Endothelial cell of umbilical vein (primary cell): ENCODE measurements around the gene PANX2.

Source experiments
- GATA2 ChIP-seq: IDR thresholded peaks from 2 replicates; pipeline ENCODE4 v1.7.0; 2011; ENCODE audit warnings: low read depth, mild to moderate bottlenecking, moderate library complexity, mixed read lengths, low read length; ENCODE audit not compliant: insufficient read length, insufficient read depth
- JUN ChIP-seq: IDR thresholded peaks from 2 replicates; pipeline ENCODE4 v1.6.1; 2011; ENCODE audit warnings: borderline replicate concordance, low read depth; ENCODE audit not compliant: insufficient read length, insufficient read depth
- MYC ChIP-seq: IDR thresholded peaks from one replicate; pipeline ENCODE4 v1.6.1; 2011; ENCODE audit warnings: mild to moderate bottlenecking, low read depth, low read length
- POLR2A ChIP-seq: IDR thresholded peaks from 2 replicates; pipeline ENCODE4 v1.6.1; 2012; ENCODE audit warnings: low read depth, mild to moderate bottlenecking, control low read depth, low read length
- POLR2AphosphoS5 ChIP-seq: IDR thresholded peaks from 2 replicates; pipeline ENCODE4 v1.6.1; 2012; ENCODE audit warnings: low read depth, mild to moderate bottlenecking, control low read depth, low read length, moderate library complexity; ENCODE audit not compliant: insufficient read depth
- TF ChIP-seq, protein P1 (sequence below), 2 donors: IDR thresholded peaks; 1 replicate in 1 of 2; 2 replicates in 1 of 2; pipeline ENCODE4 v1.5.1; 2011; ENCODE audit warnings: low read length in 2 of 2, mild to moderate bottlenecking in 2 of 2, moderate library complexity in 2 of 2, control low read depth in 1 of 2, inconsistent platforms in 1 of 2, low read depth in 1 of 2; ENCODE audit not compliant: insufficient read depth in 1 of 2; ENCODE audit errors: extremely low read depth in 1 of 2

DNA sequence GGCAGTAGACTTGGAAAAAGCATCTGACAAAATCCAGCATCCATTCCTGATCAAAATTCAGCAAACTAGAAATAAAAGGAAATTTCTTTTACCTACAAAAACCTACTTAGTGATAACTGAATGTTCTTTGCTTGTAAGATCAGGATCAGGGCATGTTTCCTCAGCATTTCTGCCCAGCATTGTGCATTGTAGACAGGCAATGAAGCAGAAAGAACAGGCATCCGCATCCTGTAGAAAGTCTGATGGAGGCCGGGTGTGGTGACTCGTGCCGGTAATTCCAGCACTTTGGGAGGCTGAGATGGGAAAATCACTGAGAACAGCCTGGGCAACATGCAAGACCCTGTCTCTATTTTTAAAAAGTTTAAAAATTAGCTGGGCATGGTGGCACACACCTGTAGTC is 32.5 kb upstream of the PANX2 start:
- TF ChIP-seq, protein P1, sequence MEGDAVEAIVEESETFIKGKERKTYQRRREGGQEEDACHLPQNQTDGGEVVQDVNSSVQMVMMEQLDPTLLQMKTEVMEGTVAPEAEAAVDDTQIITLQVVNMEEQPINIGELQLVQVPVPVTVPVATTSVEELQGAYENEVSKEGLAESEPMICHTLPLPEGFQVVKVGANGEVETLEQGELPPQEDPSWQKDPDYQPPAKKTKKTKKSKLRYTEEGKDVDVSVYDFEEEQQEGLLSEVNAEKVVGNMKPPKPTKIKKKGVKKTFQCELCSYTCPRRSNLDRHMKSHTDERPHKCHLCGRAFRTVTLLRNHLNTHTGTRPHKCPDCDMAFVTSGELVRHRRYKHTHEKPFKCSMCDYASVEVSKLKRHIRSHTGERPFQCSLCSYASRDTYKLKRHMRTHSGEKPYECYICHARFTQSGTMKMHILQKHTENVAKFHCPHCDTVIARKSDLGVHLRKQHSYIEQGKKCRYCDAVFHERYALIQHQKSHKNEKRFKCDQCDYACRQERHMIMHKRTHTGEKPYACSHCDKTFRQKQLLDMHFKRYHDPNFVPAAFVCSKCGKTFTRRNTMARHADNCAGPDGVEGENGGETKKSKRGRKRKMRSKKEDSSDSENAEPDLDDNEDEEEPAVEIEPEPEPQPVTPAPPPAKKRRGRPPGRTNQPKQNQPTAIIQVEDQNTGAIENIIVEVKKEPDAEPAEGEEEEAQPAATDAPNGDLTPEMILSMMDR (IDR thresholded peaks at IDR 0.05; ENCODE audit: extremely low read depth in 1 of 2, insufficient read depth in 1 of 2, low read depth in 1 of 2, low read length in 2 of 2) = no peak
- TF ChIP-seq POLR2A (no peak), JUN (no peak), MYC (no peak), POLR2AphosphoS5 (no peak), GATA2 (no peak)
